ENCODE results near the gene KLHL4. TPM values are rescaled to one million over a fixed set of nuclear protein-coding genes. Genes with fewer than 3 reads are reported as not detected.
"Not testable (repeated sequence)": the region's sequence is repeated elsewhere in the genome, so short reads cannot be mapped to it uniquely, and the experiment has no call there.

KLHL4 gene
- total RNA-seq, 1 donor from 2014 or later: 5.2 TPM

- no peak overlapping the region for H3K9ac ChIP-seq (ENCODE audit: low read depth in 1 of 3, low read length in 3 of 3)
- no peaks in the 10 kb centered on the region for H3K36me3 ChIP-seq (ENCODE audit: control insufficient read depth in 3 of 3, insufficient read depth in 3 of 3, low read length in 3 of 3)
- no peaks in the 10 kb centered on the region for H3K4me1 ChIP-seq (ENCODE audit: control insufficient read depth in 3 of 3, insufficient read depth in 3 of 3, low read length in 3 of 3)
- H3K27ac ChIP-seq (ENCODE audit: low read depth, low read length): no peak overlapping the region
- no peaks in the 10 kb centered on the region for H3K9me3 ChIP-seq (ENCODE audit: control insufficient read depth in 3 of 3, low read length in 3 of 3)
- H3K4me3 ChIP-seq (ENCODE audit: low read length in 3 of 3): no peak overlapping the region
- no peaks in the 10 kb centered on the region for H3K27me3 ChIP-seq (ENCODE audit: control insufficient read depth in 3 of 3, insufficient read depth in 3 of 3, low read length in 3 of 3)
These were observed 179.8 kb downstream of the KLHL4 start for GRCh38 chrX:87697409-87697808.

DNA sequence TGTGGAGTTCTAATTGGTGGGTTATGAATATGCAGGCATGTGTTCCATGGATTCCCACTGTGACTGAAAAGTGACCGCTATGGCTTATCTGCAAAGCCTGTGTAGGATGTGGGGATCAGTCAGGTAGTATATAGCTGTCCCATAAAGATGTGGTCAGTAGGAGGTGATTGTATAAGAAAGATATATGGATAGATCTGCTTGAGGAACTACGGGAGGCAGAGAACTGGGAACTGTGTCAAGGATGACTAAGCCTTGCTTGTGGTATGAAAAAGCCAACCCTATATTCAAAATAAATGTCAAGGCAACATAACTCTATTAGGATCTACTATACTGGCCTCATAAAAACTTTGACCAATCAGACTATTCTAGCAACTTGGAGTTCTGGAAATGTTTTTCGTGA, 185.2 kb downstream of the KLHL4 start:
- no peak overlapping the region for H3K9ac ChIP-seq (ENCODE audit: low read depth in 1 of 3, low read length in 3 of 3)
- H3K36me3 ChIP-seq (ENCODE audit: control insufficient read depth in 3 of 3, insufficient read depth in 3 of 3, low read length in 3 of 3): no peaks in the 10 kb centered on the region
- H3K27ac ChIP-seq (ENCODE audit: low read depth, low read length): no peak overlapping the region
- H3K4me1 ChIP-seq (ENCODE audit: control insufficient read depth in 3 of 3, insufficient read depth in 3 of 3, low read length in 3 of 3): no peaks in the 10 kb centered on the region
- H3K9me3 ChIP-seq (ENCODE audit: control insufficient read depth in 3 of 3, low read length in 3 of 3): no peaks in the 10 kb centered on the region
- no peak overlapping the region for H3K4me3 ChIP-seq (ENCODE audit: low read length in 3 of 3)
- no peaks in the 10 kb centered on the region for H3K27me3 ChIP-seq (ENCODE audit: control insufficient read depth in 3 of 3, insufficient read depth in 3 of 3, low read length in 3 of 3)

GRCh38 chrX:87703469-87703868, 185.9 kb downstream of the KLHL4 start:
- not testable (repeated sequence) for H3K9me3 ChIP-seq (ENCODE audit: control insufficient read depth in 3 of 3, low read length in 3 of 3); H3K9ac ChIP-seq (ENCODE audit: low read depth in 1 of 3, low read length in 3 of 3); H3K4me1 ChIP-seq (ENCODE audit: control insufficient read depth in 3 of 3, insufficient read depth in 3 of 3, low read length in 3 of 3); H3K27ac ChIP-seq (ENCODE audit: low read depth, low read length); H3K36me3 ChIP-seq (ENCODE audit: control insufficient read depth in 3 of 3, insufficient read depth in 3 of 3, low read length in 3 of 3); H3K4me3 ChIP-seq (ENCODE audit: low read length in 3 of 3); H3K27me3 ChIP-seq (ENCODE audit: control insufficient read depth in 3 of 3, insufficient read depth in 3 of 3, low read length in 3 of 3)

DNA sequence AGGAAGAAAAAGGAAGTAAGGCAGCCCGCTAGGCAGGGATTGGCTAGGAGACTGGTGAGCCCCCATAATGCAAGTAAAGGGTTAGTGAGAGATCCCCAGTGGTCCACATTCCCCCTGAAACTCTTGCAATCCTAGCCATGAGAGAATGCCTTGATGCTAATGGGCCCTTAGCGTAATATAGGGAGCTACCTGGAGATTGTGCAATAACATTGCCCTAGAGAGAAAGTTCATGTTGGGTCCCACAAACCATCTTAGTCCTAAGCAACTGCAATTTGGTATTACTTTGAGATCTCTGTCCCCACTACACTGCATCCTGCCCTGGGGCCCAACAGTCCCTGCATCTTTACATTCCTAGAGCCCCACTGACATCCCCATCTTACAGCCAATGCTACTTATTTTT, 188.5 kb downstream of the KLHL4 start:
- Histone ChIP-seq H3K4me1 (ENCODE audit: control insufficient read depth in 3 of 3, insufficient read depth in 3 of 3, low read length in 3 of 3) (no peaks in the 10 kb centered on the region), H3K4me3 (ENCODE audit: low read length in 3 of 3) (no peak overlapping the region), H3K27ac (ENCODE audit: low read depth, low read length) (no peak overlapping the region), H3K36me3 (ENCODE audit: control insufficient read depth in 3 of 3, insufficient read depth in 3 of 3, low read length in 3 of 3) (no peaks in the 10 kb centered on the region), H3K9me3 (ENCODE audit: control insufficient read depth in 3 of 3, low read length in 3 of 3) (no peaks in the 10 kb centered on the region), H3K27me3 (ENCODE audit: control insufficient read depth in 3 of 3, insufficient read depth in 3 of 3, low read length in 3 of 3) (no peaks in the 10 kb centered on the region), H3K9ac (ENCODE audit: low read depth in 1 of 3, low read length in 3 of 3) (no peak overlapping the region)

GRCh38 chrX:87710580-87710979, 193.0 kb downstream of the KLHL4 start:
- Histone ChIP-seq H3K27me3 (ENCODE audit: control insufficient read depth in 3 of 3, insufficient read depth in 3 of 3, low read length in 3 of 3) (no peaks in the 10 kb centered on the region), H3K4me1 (ENCODE audit: control insufficient read depth in 3 of 3, insufficient read depth in 3 of 3, low read length in 3 of 3) (no peaks in the 10 kb centered on the region), H3K4me3 (ENCODE audit: low read length in 3 of 3) (no peak overlapping the region)

More at GRCh38 chrX:87710580-87710979, 193.0 kb downstream of the KLHL4 start:
- Histone ChIP-seq H3K27ac (ENCODE audit: low read depth, low read length) (no peak overlapping the region), H3K9me3 (ENCODE audit: control insufficient read depth in 3 of 3, low read length in 3 of 3) (no peaks in the 10 kb centered on the region), H3K9ac (ENCODE audit: low read depth in 1 of 3, low read length in 3 of 3) (no peak overlapping the region), H3K36me3 (ENCODE audit: control insufficient read depth in 3 of 3, insufficient read depth in 3 of 3, low read length in 3 of 3) (no peaks in the 10 kb centered on the region)

Data from skeletal muscle tissue (tissue), 4 donors.